Lower lobe of right lung (tissue), 2 donors: Measurements from ENCODE around the gene TTC4. TPM values are rescaled to one million over a fixed set of nuclear protein-coding genes. Genes with fewer than 3 reads are reported as not detected.

Experiments used
- ATAC-seq, 2 donors: fragments of 200-7000 bp; cut with Tn5 transposase; one replicate each; pipeline ENCODE4 v1.9.1; 2020 to 2022; ENCODE audit warnings: mild to moderate bottlenecking in 2 of 2, moderate library complexity in 2 of 2
- DNase-seq: peaks from one replicate; pipeline ENCODE4 v3.0.0-alpha.2; 2020
- H3K27ac ChIP-seq: fragments of 200-600 bp; one replicate; pipeline ENCODE4 v1.8.0; 2022
- H3K27me3 ChIP-seq: fragments of 200-600 bp; one replicate; pipeline ENCODE4 v1.8.0; 2022; ENCODE audit warnings: low read depth
- H3K36me3 ChIP-seq: fragments of 200-600 bp; one replicate; pipeline ENCODE4 v1.8.0; 2022; ENCODE audit warnings: mild to moderate bottlenecking
- H3K4me1 ChIP-seq: fragments of 200-600 bp; one replicate; pipeline ENCODE4 v1.8.0; 2022
- H3K4me3 ChIP-seq: fragments of 200-600 bp; one replicate; pipeline ENCODE4 v1.8.0; 2022; ENCODE audit warnings: mild to moderate bottlenecking
- H3K9me3 ChIP-seq: fragments of 200-600 bp; one replicate; pipeline ENCODE4 v1.8.0; 2022
- intact Hi-C: fragments of 100-400 bp; cut with DNase I; formaldehyde crosslinking; loops from one replicate; pipeline ENCODE4 v1.11.0; 2022
- total RNA-seq: library from RNA; stranded (reverse); fragmentation: NEBNext Ultra II Directional; extraction: Animal tissue kit (Norgen Biotek cat#: 25700); gene quantifications from one replicate; pipeline ENCODE4 v1.2.1, GENCODE V29; 2021
- TF ChIP-seq, protein P1 (sequence below): fragments of 200-600 bp; IDR thresholded peaks from one replicate; pipeline ENCODE4 v1.8.0; 2022; ENCODE audit warnings: antibody characterized with exemption, mild to moderate bottlenecking
- donor health status: DM: no; HTN: yes; CAD: no; lungs with severe emphysema.

TTC4 gene
- total RNA-seq, 1 donor from 2014 or later: 13.5 TPM

DNA sequence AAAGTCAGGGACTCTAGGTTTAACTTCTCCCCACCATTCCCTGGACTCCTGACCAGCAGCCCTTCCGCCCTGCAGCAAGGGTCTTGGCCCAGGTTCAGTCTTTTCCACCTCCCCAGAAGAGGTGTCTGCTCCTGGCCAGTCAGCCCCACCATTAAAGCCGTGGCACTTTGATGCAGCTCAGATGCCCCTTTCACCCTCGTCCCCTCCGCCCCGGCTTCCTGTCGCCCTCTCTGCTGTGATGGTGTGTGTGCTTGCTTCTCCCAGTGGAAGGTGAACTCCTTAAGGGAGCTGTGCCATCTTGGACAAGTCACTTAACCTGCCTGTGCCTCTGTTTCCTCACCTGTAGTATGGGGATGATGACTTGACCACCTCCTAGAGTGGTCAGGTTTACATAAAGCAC, 17.8 kb upstream of the TTC4 start:
- intact Hi-C loops: no loop called here
- H3K4me1 ChIP-seq: no peaks in the 10 kb centered on the region
- H3K4me3 ChIP-seq: no peak overlapping the region
- TF ChIP-seq, protein P1, sequence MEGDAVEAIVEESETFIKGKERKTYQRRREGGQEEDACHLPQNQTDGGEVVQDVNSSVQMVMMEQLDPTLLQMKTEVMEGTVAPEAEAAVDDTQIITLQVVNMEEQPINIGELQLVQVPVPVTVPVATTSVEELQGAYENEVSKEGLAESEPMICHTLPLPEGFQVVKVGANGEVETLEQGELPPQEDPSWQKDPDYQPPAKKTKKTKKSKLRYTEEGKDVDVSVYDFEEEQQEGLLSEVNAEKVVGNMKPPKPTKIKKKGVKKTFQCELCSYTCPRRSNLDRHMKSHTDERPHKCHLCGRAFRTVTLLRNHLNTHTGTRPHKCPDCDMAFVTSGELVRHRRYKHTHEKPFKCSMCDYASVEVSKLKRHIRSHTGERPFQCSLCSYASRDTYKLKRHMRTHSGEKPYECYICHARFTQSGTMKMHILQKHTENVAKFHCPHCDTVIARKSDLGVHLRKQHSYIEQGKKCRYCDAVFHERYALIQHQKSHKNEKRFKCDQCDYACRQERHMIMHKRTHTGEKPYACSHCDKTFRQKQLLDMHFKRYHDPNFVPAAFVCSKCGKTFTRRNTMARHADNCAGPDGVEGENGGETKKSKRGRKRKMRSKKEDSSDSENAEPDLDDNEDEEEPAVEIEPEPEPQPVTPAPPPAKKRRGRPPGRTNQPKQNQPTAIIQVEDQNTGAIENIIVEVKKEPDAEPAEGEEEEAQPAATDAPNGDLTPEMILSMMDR: no peak
- H3K27me3 ChIP-seq: no peaks in the 10 kb centered on the region
- DNase-seq (no peak), ATAC-seq (no peak)
- H3K9me3 ChIP-seq: no peaks in the 10 kb centered on the region
- no peak overlapping the region for H3K27ac ChIP-seq
- no peaks in the 10 kb centered on the region for H3K36me3 ChIP-seq

DNA sequence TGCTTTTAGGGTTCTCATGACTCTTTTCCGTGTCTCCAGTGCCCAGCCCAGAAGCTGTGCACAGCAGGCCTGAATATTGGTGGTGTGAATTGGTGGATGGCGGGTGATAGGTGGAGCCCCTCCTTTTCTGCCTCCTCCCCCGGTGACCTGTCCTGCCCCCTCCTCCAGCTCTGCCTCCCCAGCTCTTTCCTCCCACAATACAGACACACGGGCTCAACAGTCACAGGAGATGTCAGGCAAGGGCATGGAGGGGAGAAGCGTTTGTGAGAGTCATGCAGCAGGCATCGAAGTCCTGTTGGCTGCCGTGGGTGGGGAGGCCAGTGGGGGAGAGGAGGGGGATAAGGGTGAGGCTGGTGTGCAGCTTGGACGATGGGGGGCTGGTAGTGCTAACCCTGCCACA, 17.3 kb upstream of the TTC4 start:
- intact Hi-C loops: no loop called here
- no peak for DNase-seq
- no peaks in the 10 kb centered on the region for H3K27me3 ChIP-seq
- H3K9me3 ChIP-seq: no peaks in the 10 kb centered on the region
- no peaks in the 10 kb centered on the region for H3K36me3 ChIP-seq
- no peak overlapping the region for H3K4me3 ChIP-seq
- no peak for ATAC-seq
- TF ChIP-seq, protein P1: no peak
- no peaks in the 10 kb centered on the region for H3K4me1 ChIP-seq
- no peak overlapping the region for H3K27ac ChIP-seq

- Histone ChIP-seq H3K27me3 (no peaks in the 10 kb centered on the region), H3K9me3 (no peaks in the 10 kb centered on the region), H3K4me1 (no peaks in the 10 kb centered on the region), H3K4me3 (no peak overlapping the region), H3K27ac (no peak overlapping the region), H3K36me3 (no peaks in the 10 kb centered on the region)
- ATAC-seq (no peak), DNase-seq (no peak)
- TF ChIP-seq, protein P1: no peak
- intact Hi-C loops: no loop called here
Observed at GRCh38 chr1:54699936-54700525, 15.6 kb upstream of the TTC4 start.

DNA sequence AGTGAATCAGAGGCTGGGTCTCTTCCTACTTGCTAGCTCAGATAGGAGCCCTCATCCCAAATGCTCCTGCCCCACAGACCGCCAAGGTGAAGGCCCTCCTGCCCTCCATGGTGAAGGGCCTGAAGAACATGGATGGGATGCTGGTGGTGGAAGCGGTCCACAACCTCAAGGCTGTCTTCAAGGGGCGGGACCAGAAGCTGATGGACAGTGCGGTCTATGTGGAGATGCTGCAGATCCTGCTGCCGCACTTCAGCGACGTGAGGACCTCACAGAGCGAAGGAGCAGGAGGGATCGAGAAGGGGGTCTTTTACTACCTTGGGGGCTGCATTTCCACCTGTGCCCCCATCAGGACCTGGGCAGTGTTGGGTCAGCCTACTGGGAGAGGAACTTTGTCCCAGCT, 14.6 kb upstream of the TTC4 start:
- intact Hi-C loops: no loop called here
- ATAC-seq (no peak), DNase-seq (no peak)
- H3K27ac ChIP-seq: no peak overlapping the region
- H3K4me3 ChIP-seq: no peak overlapping the region
- no peaks in the 10 kb centered on the region for H3K27me3 ChIP-seq
- H3K4me1 ChIP-seq: no peaks in the 10 kb centered on the region
- TF ChIP-seq, protein P1: no peak
- no peaks in the 10 kb centered on the region for H3K9me3 ChIP-seq
- no peaks in the 10 kb centered on the region for H3K36me3 ChIP-seq

DNA sequence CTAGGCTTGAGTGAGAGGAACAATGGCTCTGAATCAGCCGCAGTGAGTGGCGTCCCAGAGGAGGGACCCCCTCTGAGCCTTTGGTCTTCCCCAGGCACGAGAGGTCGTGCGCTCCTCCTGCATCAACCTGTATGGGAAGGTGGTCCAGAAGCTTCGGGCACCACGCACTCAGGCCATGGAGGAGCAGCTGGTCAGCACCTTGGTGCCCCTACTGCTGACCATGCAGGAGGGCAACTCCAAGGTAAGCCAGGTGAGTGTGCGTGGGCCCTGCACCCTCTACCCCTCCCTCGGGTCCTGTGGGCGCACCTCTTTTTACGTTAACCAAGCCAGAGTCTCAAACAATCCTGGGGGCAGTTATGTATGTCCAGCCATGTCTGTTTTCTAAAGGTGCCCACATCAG, 13.7 kb upstream of the TTC4 start:
- Histone ChIP-seq H3K27me3 (no peaks in the 10 kb centered on the region), H3K4me1 (no peaks in the 10 kb centered on the region), H3K9me3 (no peaks in the 10 kb centered on the region), H3K36me3 (no peaks in the 10 kb centered on the region), H3K4me3 (no peak overlapping the region), H3K27ac (no peak overlapping the region)
- TF ChIP-seq, protein P1: no peak
- DNase-seq (no peak), ATAC-seq (no peak)
- intact Hi-C loops: no loop called here

DNA sequence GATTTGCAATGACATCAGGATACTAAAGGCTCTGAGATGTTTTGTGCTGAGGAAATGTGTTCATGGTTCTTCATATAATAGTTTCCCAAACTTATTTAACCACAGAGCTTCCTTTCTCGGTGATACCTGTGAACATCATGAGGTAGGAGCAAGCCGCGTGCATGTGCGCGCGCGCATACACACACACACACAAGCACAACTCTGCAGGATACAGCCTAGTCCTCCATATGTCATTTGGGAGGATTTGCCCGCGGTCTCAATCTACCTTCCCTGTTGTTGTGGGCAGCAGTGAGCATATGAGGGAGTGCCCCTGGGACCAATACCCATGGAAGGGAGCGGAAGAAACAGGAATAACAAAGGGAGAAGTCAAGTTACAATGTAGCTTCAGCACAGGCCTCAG, 12.2 kb upstream of the TTC4 start:
- ATAC-seq (no peak), DNase-seq (no peak)
- no peaks in the 10 kb centered on the region for H3K4me1 ChIP-seq
- intact Hi-C loops: no loop called here
- no peak overlapping the region for H3K27ac ChIP-seq
- TF ChIP-seq, protein P1: no peak
- no peaks in the 10 kb centered on the region for H3K9me3 ChIP-seq
- no peaks in the 10 kb centered on the region for H3K27me3 ChIP-seq
- no peak overlapping the region for H3K4me3 ChIP-seq
- H3K36me3 ChIP-seq: no peaks in the 10 kb centered on the region
